GM18873 (cell line): ENCODE measurements around the gene MARCHF6.

ENCODE experiments used
- ATAC-seq: cut with Tn5 transposase; IDR thresholded peaks from one replicate; pipeline ENCODE4 v1.9.1; 2021; ENCODE audit warnings: mild to moderate bottlenecking, moderate library complexity, moderate number of reproducible peaks; ENCODE audit not compliant: unreplicated experiment, low FRiP score

The MARCHF6 gene, protein sequence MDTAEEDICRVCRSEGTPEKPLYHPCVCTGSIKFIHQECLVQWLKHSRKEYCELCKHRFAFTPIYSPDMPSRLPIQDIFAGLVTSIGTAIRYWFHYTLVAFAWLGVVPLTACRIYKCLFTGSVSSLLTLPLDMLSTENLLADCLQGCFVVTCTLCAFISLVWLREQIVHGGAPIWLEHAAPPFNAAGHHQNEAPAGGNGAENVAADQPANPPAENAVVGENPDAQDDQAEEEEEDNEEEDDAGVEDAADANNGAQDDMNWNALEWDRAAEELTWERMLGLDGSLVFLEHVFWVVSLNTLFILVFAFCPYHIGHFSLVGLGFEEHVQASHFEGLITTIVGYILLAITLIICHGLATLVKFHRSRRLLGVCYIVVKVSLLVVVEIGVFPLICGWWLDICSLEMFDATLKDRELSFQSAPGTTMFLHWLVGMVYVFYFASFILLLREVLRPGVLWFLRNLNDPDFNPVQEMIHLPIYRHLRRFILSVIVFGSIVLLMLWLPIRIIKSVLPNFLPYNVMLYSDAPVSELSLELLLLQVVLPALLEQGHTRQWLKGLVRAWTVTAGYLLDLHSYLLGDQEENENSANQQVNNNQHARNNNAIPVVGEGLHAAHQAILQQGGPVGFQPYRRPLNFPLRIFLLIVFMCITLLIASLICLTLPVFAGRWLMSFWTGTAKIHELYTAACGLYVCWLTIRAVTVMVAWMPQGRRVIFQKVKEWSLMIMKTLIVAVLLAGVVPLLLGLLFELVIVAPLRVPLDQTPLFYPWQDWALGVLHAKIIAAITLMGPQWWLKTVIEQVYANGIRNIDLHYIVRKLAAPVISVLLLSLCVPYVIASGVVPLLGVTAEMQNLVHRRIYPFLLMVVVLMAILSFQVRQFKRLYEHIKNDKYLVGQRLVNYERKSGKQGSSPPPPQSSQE

GRCh38 chr5:10353241-10354047 is at the start of gene MARCHF6:
MARCHF6 (plus strand) TSS chr5:10353695; CDS start chr5:10353899, 204 bp downstream.
- ATAC-seq = peak; percentile 85

- ATAC-seq = no peak
Measured at GRCh38 chr5:10303699-10304170, 49.8 kb upstream of the MARCHF6 start.

GRCh38 chr5:10304932-10305331 is 48.6 kb upstream of the MARCHF6 start:
- ATAC-seq = no peak

DNA sequence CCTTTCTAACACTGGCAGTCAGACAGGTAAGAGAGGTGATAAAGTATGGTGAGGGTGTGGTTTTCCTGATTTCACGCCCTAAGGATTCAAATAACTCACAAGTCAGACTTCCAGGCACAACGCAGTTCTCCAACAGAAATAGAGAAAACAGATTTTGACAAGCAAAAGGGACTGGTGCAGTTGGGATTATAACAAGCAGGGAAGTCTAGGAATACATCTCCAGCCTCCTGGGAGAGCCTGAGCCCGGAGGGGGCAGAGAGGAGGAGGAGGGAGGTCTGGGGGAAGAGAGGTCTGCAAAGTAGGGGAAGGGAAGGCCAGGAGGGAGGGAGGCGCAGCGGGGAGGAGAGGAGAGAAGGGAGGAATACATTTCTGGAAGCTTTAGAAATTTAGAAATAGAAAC is 47.4 kb upstream of the MARCHF6 start:
- no peak for ATAC-seq

- no peak for ATAC-seq
Measured at GRCh38 chr5:10306806-10307205, 46.7 kb upstream of the MARCHF6 start.

DNA sequence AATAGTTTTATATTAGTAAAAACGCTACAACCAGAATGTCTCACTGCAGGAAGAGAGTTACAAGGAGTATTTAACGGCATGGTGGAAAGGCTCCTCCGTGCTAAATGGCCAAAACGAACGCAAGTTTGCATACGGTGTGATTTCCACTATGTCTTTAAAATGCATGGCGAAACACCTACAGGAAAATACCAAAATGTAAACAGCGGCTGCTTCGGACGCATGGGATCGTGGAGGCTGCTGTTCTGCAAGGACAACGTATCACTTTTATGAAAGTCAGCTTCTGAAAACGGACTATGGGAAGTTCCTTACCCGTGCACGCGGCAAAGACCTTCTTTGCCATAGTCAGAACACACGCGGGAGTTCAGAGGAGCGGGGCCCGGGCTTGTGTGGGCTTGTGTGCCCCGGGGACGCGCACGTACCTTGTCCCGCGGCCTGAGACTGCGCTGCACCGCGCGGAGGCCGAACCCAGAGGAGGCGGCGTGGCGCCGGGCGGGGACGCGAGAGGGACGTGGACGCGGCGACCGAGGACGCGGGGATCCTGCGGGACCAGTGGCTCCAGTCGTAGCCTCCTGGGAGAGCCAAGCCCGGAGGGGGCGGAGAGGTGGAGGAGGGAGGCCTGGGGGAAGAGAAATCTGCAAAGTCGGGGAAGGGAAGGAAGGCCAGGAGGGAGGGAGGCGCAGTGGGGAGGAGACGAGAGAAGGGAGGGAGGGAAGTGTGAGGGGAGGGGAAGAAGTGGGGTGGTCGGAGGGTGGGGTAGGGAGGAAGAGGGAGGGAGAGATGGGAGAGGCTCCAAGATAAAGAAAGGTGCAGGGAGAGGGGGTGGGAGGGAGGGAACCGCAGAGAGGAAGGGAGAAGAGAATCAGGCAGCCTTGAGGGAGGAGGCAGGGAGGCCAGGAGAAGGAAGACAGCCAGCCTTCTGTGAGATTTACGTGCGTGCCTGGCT is 46.0 kb upstream of the MARCHF6 start, which contains the start of gene CMBL:
Gene CMBL, minus strand, starts transcription at position 697 of the 943 bp plus-strand sequence. CDS start 17,140 bp downstream, outside the sequence.
- ATAC-seq = peak; percentile 53

DNA sequence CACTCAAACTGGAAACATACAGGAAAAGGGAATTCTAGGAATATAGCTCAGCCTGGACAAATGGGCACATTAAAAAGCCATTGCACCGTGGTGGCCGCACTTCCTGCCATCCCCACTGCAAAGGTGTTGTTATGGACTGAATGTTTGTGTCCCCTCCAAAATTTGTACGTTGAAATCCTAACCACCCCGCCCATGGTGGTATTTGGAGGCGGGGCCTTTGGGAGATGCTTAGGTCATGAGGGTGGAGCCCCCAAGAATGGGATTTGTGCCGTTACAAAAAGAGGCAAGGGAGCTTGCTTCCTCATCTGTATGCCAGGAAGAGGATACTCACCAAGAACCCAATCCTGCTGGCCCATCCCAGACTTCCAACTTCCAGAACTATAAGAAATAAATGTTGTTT is 44.7 kb upstream of the MARCHF6 start:
- no peak for ATAC-seq

GRCh38 chr5:10310066-10310779 is 43.3 kb upstream of the MARCHF6 start:
- no peak for ATAC-seq

GRCh38 chr5:10310835-10311570 is 42.5 kb upstream of the MARCHF6 start:
- ATAC-seq = peak; percentile 63

DNA sequence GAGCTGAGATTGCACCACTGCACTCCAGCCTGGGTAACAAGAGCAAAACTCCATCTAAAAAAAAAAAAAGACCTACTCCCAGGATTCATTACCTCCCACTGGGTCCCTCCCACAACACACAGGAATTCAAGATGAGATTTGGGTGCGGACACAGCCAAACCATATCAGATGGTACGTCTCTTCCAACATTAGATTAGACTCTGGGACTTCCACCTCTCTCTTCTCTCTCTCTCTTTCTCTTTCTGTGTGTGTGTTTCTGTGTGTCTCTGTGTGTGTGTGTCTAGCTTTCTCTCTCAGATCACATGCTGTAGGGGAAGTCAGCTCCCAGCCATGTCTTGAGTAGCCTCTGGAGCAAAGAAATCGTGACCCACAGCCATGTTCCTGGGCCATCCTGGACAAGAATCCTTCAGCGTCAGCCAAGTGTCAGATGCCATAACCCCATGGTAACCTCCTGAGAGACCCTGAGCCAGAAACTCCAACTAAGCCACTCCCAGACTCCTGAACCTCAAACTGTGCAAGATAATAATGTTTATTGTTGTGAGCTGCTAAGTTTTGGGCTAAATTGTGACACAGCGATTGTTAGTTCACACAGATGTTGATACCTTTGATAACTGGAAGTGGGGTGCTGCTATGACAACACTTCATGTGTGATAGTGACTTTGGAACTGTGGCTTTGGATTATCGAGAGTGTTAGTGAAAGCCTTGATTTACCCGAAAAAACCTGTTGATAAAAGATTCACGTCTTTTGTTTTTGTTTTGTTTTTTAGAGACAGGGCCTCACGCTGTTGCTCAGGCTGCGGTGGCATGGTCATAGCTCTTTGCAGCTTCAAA is 41.7 kb upstream of the MARCHF6 start:
- no peak for ATAC-seq

- no peak for ATAC-seq
Measured at GRCh38 chr5:10315201-10315600, 38.3 kb upstream of the MARCHF6 start.

GRCh38 chr5:10315824-10316509 is 37.5 kb upstream of the MARCHF6 start:
- no peak for ATAC-seq

DNA sequence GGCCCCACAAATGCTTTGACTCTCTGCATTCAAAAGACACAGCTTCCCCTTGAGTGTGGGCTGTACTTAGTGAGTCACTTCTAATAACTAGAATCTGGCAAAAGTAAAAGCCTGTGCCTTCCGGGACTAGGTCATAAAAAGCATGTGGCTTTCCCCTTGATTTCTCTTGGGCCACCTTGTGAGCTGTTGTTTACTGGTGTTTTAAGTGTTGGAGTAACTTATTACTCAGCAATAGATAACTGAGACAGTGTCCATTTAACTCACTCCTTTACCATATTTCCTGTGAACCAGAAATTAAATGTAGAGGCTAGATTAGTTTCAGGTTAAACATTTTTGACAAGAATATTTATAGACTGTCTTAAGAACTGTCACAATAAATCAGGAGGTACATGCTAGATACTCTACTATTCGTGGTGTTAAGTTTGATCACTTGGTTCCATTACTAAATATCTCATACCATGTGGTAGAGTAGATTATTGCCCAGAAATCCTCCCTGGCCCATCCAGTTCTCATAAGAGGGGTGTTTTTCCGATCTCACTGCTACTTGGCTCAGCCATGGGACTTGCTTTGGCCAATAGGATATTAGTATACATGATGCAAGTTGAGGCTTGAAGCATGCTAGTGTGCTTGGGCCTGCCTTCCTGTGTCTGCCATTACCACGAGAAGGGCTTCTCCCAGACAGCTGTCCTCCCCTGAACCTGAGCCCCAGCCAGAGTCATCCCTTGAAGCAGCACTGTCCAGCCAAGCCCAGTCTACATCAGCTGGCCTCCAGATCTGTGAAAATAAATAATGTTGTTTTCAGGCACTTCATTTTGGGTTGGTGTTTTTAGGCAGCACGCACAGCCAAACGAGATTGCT is 35.4 kb upstream of the MARCHF6 start:
- peak; percentile 80 for ATAC-seq

GRCh38 chr5:10319202-10319851 is 34.2 kb upstream of the MARCHF6 start:
- no peak for ATAC-seq

GRCh38 chr5:10320793-10321192 is 32.7 kb upstream of the MARCHF6 start:
- no peak for ATAC-seq
